GM23338 (cell line): ENCODE data around the gene CLIP1. TPM values are rescaled to one million over a fixed set of nuclear protein-coding genes. Genes with fewer than 3 reads are reported as not detected.

ENCODE experiments used
- ATAC-seq: fragments of 200-7000 bp; cut with Tn5 transposase; 3 replicates; pipeline ENCODE4 v1.9.1; 2020
- DNase-seq: peaks from one replicate; pipeline ENCODE4 v3.0.0-alpha.2; 2015; ENCODE audit warnings: low spot score
- H2AFZ ChIP-seq: fragments of 200-600 bp; sonication (generic); 2 replicates; pipeline ENCODE4 v1.8.0; 2016; ENCODE audit warnings: antibody characterized with exemption, mild to moderate bottlenecking, moderate library complexity
- H3F3A ChIP-seq: fragments of 200-600 bp; sonication (generic); replicated peaks from 2 replicates; pipeline ENCODE4 v1.8.0; 2017; ENCODE audit warnings: antibody characterized with exemption, mixed run types, low read depth
- H3K27ac ChIP-seq: fragments of 200-600 bp; sonication (generic); 2 replicates; pipeline ENCODE4 v1.6.1; 2016; ENCODE audit warnings: low read depth
- H3K27me3 ChIP-seq: fragments of 200-600 bp; sonication (generic); 2 replicates; pipeline ENCODE4 v1.8.0; 2016; ENCODE audit warnings: mild to moderate bottlenecking, mixed run types, moderate library complexity; ENCODE audit not compliant: insufficient read depth
- H3K36me3 ChIP-seq: fragments of 200-600 bp; sonication (generic); 2 replicates; pipeline ENCODE4 v1.8.0; 2016; ENCODE audit warnings: mild to moderate bottlenecking; ENCODE audit not compliant: insufficient read depth
- H3K4me1 ChIP-seq: fragments of 200-600 bp; sonication (generic); 2 replicates; pipeline ENCODE4 v1.8.0; 2016; ENCODE audit warnings: mild to moderate bottlenecking, moderate library complexity; ENCODE audit not compliant: insufficient read depth
- H3K4me2 ChIP-seq: fragments of 200-600 bp; sonication (generic); 2 replicates; pipeline ENCODE4 v1.7.1; 2017; ENCODE audit warnings: mixed run types
- H3K4me3 ChIP-seq: fragments of 200-600 bp; sonication (generic); 2 replicates; pipeline ENCODE4 v1.6.1; 2016; ENCODE audit warnings: mixed run types
- H3K79me2 ChIP-seq: fragments of 200-600 bp; sonication (generic); replicated peaks from 2 replicates; pipeline ENCODE4 v1.8.0; 2017; ENCODE audit warnings: mild to moderate bottlenecking; ENCODE audit not compliant: insufficient read depth
- H3K9me2 ChIP-seq: fragments of 200-600 bp; sonication (generic); 2 replicates; pipeline ENCODE4 v1.8.0; 2017; ENCODE audit not compliant: insufficient read depth
- H4K20me1 ChIP-seq: fragments of 200-600 bp; sonication (generic); replicated peaks from 2 replicates; pipeline ENCODE4 v1.8.0; 2017; ENCODE audit warnings: mild to moderate bottlenecking; ENCODE audit not compliant: insufficient read depth
- H3K27ac Mint-ChIP-seq: 2 replicates; pipeline ENCODE4 v1.8.0; 2020; ENCODE audit warnings: inconsistent platforms, mild to moderate bottlenecking, moderate library complexity, mixed read lengths
- H3K27me3 Mint-ChIP-seq: 3 replicates; pipeline ENCODE4 v1.8.0; 2022; ENCODE audit warnings: low read depth, mild to moderate bottlenecking, moderate library complexity, mixed read lengths, inconsistent platforms; ENCODE audit not compliant: insufficient read depth, poor library complexity
- H3K36me3 Mint-ChIP-seq: 3 replicates; pipeline ENCODE4 v1.8.0; 2021; ENCODE audit warnings: low read depth, mild to moderate bottlenecking, inconsistent platforms, moderate library complexity, mixed read lengths
- H3K4me1 Mint-ChIP-seq: 3 replicates; pipeline ENCODE4 v1.8.0; 2020; ENCODE audit warnings: mild to moderate bottlenecking, inconsistent platforms, mixed read lengths
- H3K4me3 Mint-ChIP-seq: 3 replicates; pipeline ENCODE4 v1.8.0; 2021; ENCODE audit warnings: moderate library complexity, mild to moderate bottlenecking, inconsistent platforms, mixed read lengths
- H3K9me3 Mint-ChIP-seq: 3 replicates; pipeline ENCODE4 v1.8.0; 2020; ENCODE audit warnings: moderate library complexity, mild to moderate bottlenecking, inconsistent platforms, mixed read lengths
- CREB1 ChIP-seq: fragments of 250-450 bp; sonication (Bioruptor Pico); IDR thresholded peaks from 2 replicates; pipeline ENCODE4 v1.5.0; 2020; ENCODE audit warnings: low read depth, mild to moderate bottlenecking, moderate library complexity
- EZH2phosphoT487 ChIP-seq: fragments of 200-600 bp; sonication (generic); IDR thresholded peaks from one replicate; pipeline ENCODE4 v1.8.1; 2018; ENCODE audit warnings: antibody characterized with exemption; ENCODE audit not compliant: unreplicated experiment
- POLR2AphosphoS5 ChIP-seq: IDR thresholded peaks from 2 replicates; pipeline ENCODE4 v1.6.1; 2016; ENCODE audit warnings: antibody characterized with exemption, low read depth
- STAT1 ChIP-seq: IDR thresholded peaks from one replicate; pipeline ENCODE4 v1.6.1; 2016; ENCODE audit warnings: antibody characterized with exemption; ENCODE audit not compliant: unreplicated experiment
- polyA plus RNA-seq: library from polyadenylated mRNA; unstranded; fragments of >200 nt; fragmentation: Nextera tagmentation; extraction: Ambion mirVana; gene quantifications from 2 replicates; pipeline ENCODE4 v1.2.1, GENCODE V29; 2016
- total RNA-seq: library from RNA; depleted of rRNA; stranded (reverse); fragments of >200 nt; shearing (Covaris generic); gene quantifications from 2 replicates; pipeline ENCODE4 v1.2.3, GENCODE V29; 2014
- TF ChIP-seq, protein P1 (sequence below): fragments of 250-450 bp; sonication (Bioruptor Pico); IDR thresholded peaks from 2 replicates; pipeline ENCODE4 v1.5.0; 2020; ENCODE audit warnings: mild to moderate bottlenecking, moderate library complexity

The CLIP1 gene
- total and polyA plus RNA-seq, 2 experiments from 2014 or later, result 11.5 to 21.1 TPM

DNA sequence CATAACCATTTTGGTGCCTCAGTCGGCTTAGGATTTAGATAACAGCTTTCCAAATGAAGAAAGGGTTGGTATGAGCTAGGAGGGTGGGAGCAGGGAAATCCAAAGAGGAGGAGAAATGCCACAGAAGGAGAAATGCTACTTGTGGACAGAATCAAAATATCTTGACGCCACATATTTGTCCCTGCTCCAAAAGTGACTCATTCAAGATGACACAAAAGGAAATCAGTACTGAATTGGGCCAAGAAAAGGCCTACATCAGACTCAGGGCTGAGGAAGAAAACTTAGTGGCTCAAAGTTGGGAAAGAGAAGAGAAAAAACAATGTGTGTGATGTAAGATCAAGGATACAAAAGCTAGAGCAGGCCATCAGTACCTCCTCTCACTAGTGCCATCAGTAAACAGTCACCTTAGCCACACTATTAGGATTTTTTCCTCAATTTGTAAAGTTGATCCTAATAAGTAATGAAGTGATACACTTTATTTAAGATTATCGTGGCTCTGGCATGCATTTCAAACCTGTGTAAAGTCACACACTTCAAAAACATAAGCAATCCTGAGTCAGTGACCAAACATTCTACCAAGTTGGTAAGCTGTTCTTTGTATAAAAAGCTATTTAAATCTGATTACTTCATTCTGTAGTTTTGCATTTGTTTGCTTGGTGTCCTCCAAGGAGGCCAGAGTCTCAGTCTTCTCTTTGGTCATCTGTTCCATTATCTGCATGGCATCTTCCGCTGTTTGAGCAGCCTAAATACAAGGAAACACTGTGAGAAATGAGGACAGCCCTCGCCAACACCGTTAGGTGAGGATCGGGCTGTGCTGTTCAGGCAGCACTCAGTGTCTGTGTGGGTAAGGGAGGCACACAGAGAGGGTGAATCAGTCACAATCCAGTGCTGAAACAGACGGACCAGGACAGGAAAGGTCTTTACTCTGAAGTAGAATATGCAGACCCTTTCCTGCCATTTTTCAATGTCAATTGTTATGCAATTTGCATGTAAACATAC lies 103.6 kb downstream of the CLIP1 start (continued):
- TF ChIP-seq, protein P1, sequence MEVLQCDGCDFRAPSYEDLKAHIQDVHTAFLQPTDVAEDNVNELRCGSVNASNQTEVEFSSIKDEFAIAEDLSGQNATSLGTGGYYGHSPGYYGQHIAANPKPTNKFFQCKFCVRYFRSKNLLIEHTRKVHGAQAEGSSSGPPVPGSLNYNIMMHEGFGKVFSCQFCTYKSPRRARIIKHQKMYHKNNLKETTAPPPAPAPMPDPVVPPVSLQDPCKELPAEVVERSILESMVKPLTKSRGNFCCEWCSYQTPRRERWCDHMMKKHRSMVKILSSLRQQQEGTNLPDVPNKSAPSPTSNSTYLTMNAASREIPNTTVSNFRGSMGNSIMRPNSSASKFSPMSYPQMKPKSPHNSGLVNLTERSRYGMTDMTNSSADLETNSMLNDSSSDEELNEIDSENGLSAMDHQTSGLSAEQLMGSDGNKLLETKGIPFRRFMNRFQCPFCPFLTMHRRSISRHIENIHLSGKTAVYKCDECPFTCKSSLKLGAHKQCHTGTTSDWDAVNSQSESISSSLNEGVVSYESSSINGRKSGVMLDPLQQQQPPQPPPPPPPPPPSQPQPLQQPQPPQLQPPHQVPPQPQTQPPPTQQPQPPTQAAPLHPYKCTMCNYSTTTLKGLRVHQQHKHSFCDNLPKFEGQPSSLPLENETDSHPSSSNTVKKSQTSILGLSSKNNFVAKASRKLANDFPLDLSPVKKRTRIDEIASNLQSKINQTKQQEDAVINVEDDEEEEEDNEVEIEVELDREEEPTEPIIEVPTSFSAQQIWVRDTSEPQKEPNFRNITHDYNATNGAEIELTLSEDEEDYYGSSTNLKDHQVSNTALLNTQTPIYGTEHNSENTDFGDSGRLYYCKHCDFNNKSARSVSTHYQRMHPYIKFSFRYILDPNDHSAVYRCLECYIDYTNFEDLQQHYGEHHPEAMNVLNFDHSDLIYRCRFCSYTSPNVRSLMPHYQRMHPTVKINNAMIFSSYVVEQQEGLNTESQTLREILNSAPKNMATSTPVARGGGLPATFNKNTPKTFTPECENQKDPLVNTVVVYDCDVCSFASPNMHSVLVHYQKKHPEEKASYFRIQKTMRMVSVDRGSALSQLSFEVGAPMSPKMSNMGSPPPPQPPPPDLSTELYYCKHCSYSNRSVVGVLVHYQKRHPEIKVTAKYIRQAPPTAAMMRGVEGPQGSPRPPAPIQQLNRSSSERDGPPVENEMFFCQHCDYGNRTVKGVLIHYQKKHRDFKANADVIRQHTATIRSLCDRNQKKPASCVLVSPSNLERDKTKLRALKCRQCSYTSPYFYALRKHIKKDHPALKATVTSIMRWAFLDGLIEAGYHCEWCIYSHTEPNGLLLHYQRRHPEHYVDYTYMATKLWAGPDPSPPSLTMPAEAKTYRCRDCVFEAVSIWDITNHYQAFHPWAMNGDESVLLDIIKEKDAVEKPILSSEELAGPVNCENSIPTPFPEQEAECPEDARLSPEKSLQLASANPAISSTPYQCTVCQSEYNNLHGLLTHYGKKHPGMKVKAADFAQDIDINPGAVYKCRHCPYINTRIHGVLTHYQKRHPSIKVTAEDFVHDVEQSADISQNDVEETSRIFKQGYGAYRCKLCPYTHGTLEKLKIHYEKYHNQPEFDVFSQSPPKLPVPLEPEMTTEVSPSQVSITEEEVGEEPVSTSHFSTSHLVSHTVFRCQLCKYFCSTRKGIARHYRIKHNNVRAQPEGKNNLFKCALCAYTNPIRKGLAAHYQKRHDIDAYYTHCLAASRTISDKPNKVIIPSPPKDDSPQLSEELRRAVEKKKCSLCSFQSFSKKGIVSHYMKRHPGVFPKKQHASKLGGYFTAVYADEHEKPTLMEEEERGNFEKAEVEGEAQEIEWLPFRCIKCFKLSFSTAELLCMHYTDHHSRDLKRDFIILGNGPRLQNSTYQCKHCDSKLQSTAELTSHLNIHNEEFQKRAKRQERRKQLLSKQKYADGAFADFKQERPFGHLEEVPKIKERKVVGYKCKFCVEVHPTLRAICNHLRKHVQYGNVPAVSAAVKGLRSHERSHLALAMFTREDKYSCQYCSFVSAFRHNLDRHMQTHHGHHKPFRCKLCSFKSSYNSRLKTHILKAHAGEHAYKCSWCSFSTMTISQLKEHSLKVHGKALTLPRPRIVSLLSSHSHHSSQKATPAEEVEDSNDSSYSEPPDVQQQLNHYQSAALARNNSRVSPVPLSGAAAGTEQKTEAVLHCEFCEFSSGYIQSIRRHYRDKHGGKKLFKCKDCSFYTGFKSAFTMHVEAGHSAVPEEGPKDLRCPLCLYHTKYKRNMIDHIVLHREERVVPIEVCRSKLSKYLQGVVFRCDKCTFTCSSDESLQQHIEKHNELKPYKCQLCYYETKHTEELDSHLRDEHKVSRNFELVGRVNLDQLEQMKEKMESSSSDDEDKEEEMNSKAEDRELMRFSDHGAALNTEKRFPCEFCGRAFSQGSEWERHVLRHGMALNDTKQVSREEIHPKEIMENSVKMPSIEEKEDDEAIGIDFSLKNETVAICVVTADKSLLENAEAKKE (CRISPR knock-in tag), result no peak
- TF ChIP-seq EZH2phosphoT487 (no peak), STAT1 (no peak), POLR2AphosphoS5 (no peak)

DNA sequence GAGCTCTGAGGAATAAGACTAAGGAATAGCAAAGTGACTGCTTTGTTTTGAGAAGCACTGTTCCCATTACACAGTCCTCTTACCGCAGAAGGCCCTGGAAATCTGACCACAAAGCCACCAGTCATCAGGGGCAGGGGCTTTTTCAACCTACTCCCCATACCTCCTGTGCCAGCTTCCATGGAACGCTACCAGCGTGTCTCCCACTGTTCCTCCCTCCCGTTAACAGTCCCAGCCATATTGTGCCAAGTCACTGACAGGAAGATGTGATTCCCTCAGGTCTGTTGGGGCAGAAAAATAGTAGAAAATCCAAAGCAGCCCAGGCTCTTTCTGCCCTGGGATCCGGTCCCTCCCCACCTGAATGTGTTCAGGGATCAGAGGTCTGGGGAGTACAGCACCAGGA lies 109.5 kb downstream of the CLIP1 start:
- no peaks in the 10 kb centered on the region for H3K27me3 Mint-ChIP-seq
- no peak overlapping the region for H3K4me3 ChIP-seq
- H3K4me1 ChIP-seq, result no peaks in the 10 kb centered on the region
- H3K4me2 ChIP-seq, result no peak overlapping the region
- H2AFZ ChIP-seq, result no peak overlapping the region
- DNase-seq (no peak), ATAC-seq (no peak)
- no peaks in the 10 kb centered on the region for H3F3A ChIP-seq
- H3K27me3 ChIP-seq, result no peaks in the 10 kb centered on the region
- no peaks in the 10 kb centered on the region for H3K9me2 ChIP-seq
- no peak for TF ChIP-seq CREB1 (CRISPR knock-in tag)
- H4K20me1 ChIP-seq, result no peaks in the 10 kb centered on the region
- H3K79me2 ChIP-seq, result no peaks in the 10 kb centered on the region
- H3K9me3 Mint-ChIP-seq, result no peaks in the 10 kb centered on the region
- no peaks in the 10 kb centered on the region for H3K4me1 Mint-ChIP-seq
- H3K36me3 ChIP-seq, result no peaks in the 10 kb centered on the region
- no peak overlapping the region for H3K27ac ChIP-seq
- H3K27ac Mint-ChIP-seq, result peak overlapping the region; percentile 89
- H3K4me3 Mint-ChIP-seq, result no peak overlapping the region
- H3K36me3 Mint-ChIP-seq, result no peaks in the 10 kb centered on the region; the same call in 2 of the 3 replicates
